Activated CD4-positive, alpha-beta T cell treated with anti-CD3 and anti-CD28 coated beads for 36 hours (primary cell): Measurements from ENCODE around the gene CHAMP1. TPM values are rescaled to one million over a fixed set of nuclear protein-coding genes. Genes with fewer than 3 reads are reported as not detected.

Source experiments
- ATAC-seq: fragments of 200-7000 bp; cut with Tn5 transposase; one replicate; pipeline ENCODE4 v1.10.0; 2021; ENCODE audit warnings: mild to moderate bottlenecking, moderate library complexity
- CTCF ChIA-PET: fragments of 350-600 bp; sonication (Branson Sonifier 250); formaldehyde crosslinking; loops from one replicate; lab custom pipeline; 2021; ENCODE audit warnings: antibody characterized with exemption; lab: Charles Lee
- POLR2A ChIA-PET: fragments of 350-600 bp; sonication (Branson Sonifier 250); formaldehyde crosslinking; loops from one replicate; lab custom pipeline; 2021; ENCODE audit warnings: antibody characterized with exemption, inconsistent platforms; lab: Charles Lee
- DNase-seq: peaks from one replicate; pipeline ENCODE4 v3.0.0-alpha.2; 2020
- H3K27ac Mint-ChIP-seq: one replicate; pipeline ENCODE4 v1.8.0; 2021; ENCODE audit warnings: mixed read lengths
- H3K27me3 Mint-ChIP-seq: one replicate; pipeline ENCODE4 v1.8.0; 2021; ENCODE audit warnings: mixed read lengths
- H3K36me3 Mint-ChIP-seq: one replicate; pipeline ENCODE4 v1.8.0; 2021; ENCODE audit warnings: low read depth, mixed read lengths
- H3K4me1 Mint-ChIP-seq: one replicate; pipeline ENCODE4 v1.8.0; 2021; ENCODE audit warnings: mixed read lengths
- H3K4me3 Mint-ChIP-seq: one replicate; pipeline ENCODE4 v1.8.0; 2021; ENCODE audit warnings: mild to moderate bottlenecking, moderate library complexity, mixed read lengths
- H3K9me3 Mint-ChIP-seq: one replicate; pipeline ENCODE4 v1.8.0; 2021; ENCODE audit warnings: low read depth, mixed read lengths
- intact Hi-C, 2 experiments: fragments of 100-400 bp; cut with DNase I in 1 of 2; cut with micrococcal nuclease in 1 of 2; formaldehyde crosslinking; loops; one replicate each; pipeline versions ENCODE4 v1.14.2 to v1.15.1; 2022 to 2024; cut with DNase I, micrococcal nuclease
- total RNA-seq, 2 experiments: library from RNA; stranded (reverse); gene quantifications; one replicate each; pipeline ENCODE4 v1.2.3, GENCODE V29; 2021

Gene CHAMP1
- total RNA-seq, 2 experiments from 2014 or later = 39.4 to 54.3 TPM

DNA sequence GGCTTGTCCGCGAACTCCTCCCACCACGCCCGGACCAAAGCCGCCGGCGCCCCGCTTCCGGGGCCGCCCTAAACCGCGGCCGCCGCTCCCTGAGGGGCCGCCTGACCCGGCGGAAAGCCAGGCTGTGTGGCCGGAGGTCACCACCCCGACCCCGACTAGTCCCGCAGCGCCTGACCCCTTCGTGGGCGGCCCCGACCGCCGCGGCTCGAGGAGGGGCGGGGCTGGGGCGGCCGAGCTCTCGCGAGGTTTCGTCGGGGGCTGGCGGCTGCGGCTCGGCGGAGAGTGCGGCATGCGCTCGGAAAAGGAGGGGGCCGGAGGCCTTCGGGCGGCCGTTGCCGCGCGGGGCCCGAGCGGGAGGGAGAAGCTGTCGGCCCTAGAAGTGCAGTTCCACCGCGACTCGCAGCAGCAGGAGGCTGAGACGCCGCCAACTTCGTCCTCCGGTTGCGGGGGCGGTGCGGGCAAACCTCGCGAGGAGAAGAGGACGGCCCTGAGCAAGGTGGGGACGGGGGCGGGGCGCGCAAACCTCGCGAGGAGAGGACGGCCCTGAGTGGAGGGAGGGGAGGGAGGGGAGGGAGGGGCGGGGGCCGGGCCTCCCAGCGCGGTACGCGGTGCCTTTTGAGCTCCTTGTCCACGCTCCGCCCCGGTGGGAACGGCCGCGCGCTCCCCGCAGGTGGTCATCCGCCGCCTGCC, 32.8 kb upstream of the CHAMP1 start, which contains the start of gene UPF3A:
Gene UPF3A, plus strand, starts transcription at position 251 of the 690 bp plus-strand sequence. Its CDS starts 39 bp downstream, at position 290.
- DNase-seq (peak; percentile 95), ATAC-seq (peak; percentile 83)
- intact Hi-C loops = loop anchor here (1.0 to 2.0 kb wide), 4 partner anchors 33 to 216 kb away; partner anchors contain the start of genes CHAMP1 (in 2 of the 2) and CDC16 (in 1 of the 2)
- ChIA-PET POLR2A (interaction anchor here (1.6 kb wide), 1 partner anchor 32 kb away, joined by 12 read pairs; no protein-coding TSS in a partner anchor), CTCF (interaction anchor here (1.1 kb wide), 1 partner anchor 31 kb away, joined by 3 read pairs; no protein-coding TSS in a partner anchor)
- peaks cover 36% of the 10 kb centered on the region for H3K36me3 Mint-ChIP-seq
- H3K4me3 Mint-ChIP-seq = peak within 1 kb of the TSS; percentile 84
- no peaks in the 10 kb centered on the region for H3K9me3 Mint-ChIP-seq
- no peaks in the 10 kb centered on the region for H3K27me3 Mint-ChIP-seq
- peak within 1 kb of the TSS; percentile 99 for H3K27ac Mint-ChIP-seq
- H3K4me1 Mint-ChIP-seq = peaks cover 49% of the 10 kb centered on the region

DNA sequence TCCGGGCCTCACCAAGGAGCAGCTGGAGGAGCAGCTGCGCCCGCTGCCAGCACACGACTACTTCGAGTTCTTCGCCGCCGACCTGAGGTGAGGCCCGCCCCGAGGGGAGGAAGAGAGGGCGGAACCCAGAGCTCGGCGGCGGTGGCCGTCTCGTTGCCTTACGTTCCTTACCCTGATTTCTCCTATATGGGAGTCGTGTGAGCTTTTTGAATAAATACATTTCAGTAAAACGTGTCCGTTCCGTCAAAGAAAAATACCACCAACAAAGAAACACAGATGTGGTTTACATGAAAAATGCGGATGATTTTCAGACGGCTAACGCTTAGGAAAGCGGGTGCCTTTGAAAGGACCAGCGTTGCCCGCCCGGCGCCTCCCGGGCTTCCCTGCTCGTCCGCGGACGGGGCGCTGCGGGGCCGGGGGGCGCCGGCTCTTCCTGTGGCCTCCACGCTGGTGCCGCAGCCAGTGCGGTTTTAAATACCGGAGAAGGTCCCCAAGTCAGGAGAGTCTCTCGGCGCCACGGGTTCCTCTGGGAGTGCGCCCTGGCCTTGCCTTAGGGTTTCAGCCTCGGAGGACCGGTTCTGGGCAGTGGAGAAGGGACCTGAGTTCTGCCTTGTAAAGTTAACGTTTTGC, 32.1 kb upstream of the CHAMP1 start:
- POLR2A ChIA-PET = interaction anchor here (1.6 kb wide), 1 partner anchor 31 kb away, joined by 12 read pairs; no protein-coding TSS in a partner anchor
- intact Hi-C loops = no loop called here
- peak overlapping the region; percentile 89 for H3K27ac Mint-ChIP-seq
- CTCF ChIA-PET = interaction anchor here (1.1 kb wide), 1 partner anchor 31 kb away, joined by 3 read pairs; no protein-coding TSS in a partner anchor
- no peaks in the 10 kb centered on the region for H3K27me3 Mint-ChIP-seq
- DNase-seq (peak; percentile 84), ATAC-seq (peak; percentile 77)
- peaks cover 53% of the 10 kb centered on the region for H3K4me1 Mint-ChIP-seq
- H3K4me3 Mint-ChIP-seq = peak overlapping the region; percentile 84
- H3K36me3 Mint-ChIP-seq = peaks cover 41% of the 10 kb centered on the region
- no peaks in the 10 kb centered on the region for H3K9me3 Mint-ChIP-seq

DNA sequence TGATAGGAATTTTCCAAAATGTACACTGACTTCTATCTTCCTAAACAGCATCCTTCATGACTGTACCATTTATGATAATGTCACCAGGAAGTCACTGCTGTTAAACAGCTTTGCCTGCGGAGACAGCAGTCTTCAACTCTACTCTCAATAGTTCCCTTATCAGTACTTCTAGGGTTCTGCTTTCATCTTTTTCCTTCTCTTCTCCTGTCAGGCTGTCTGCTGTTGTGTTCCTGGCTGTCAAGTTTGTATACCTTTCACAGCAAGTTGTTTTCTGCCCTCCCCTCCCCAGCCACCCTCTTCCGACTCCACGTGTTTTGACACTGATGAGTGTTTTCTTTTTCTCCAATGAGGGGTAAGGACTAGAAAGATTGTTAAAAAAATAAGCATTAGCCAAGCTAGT, 30.7 kb upstream of the CHAMP1 start:
- DNase-seq (no peak), ATAC-seq (no peak)
- Mint-ChIP-seq H3K36me3 (peaks cover 41% of the 10 kb centered on the region), H3K27me3 (no peaks in the 10 kb centered on the region), H3K27ac (no peak overlapping the region), H3K9me3 (no peaks in the 10 kb centered on the region), H3K4me1 (peaks cover 49% of the 10 kb centered on the region), H3K4me3 (peak overlapping the region; percentile 18)
- POLR2A ChIA-PET = no interaction called here
- CTCF ChIA-PET = interaction anchor here (1.0 kb wide), 1 partner anchor 12 kb away, joined by 3 read pairs; no protein-coding TSS in a partner anchor
- intact Hi-C loops = no loop called here

DNA sequence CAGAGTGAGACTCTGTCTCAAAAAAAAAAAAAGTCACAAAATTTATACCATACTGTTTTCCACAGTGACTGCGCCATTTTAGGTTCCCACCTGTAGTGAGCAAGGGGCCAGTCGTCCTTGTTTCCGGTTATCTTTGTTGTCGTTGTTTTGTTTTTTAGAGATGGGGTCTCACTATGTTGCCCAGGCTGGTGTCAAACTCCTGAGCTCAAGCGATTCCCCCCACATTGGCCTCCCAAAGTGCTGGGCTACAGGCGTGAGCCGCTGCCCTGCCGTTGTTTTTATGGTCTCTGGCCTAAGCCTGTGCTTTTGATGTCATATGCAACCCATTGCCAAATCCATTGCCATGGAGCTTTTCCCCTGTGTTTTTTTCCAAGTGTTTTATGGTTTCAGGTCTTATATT, 29.6 kb upstream of the CHAMP1 start:
- CTCF ChIA-PET = interaction anchor here (0.6 kb wide), 1 partner anchor 404 kb away, joined by 3 read pairs; no protein-coding TSS in a partner anchor
- Mint-ChIP-seq H3K36me3 (peaks cover 40% of the 10 kb centered on the region), H3K27me3 (no peaks in the 10 kb centered on the region), H3K27ac (no peak overlapping the region), H3K4me3 (no peak overlapping the region), H3K9me3 (no peaks in the 10 kb centered on the region), H3K4me1 (peaks cover 40% of the 10 kb centered on the region)
- ATAC-seq = no peak
- intact Hi-C loops = no loop called here
- no peak for DNase-seq
- POLR2A ChIA-PET = interaction anchor here (0.8 kb wide), 1 partner anchor 26 kb away, joined by 11 read pairs; no protein-coding TSS in a partner anchor

DNA sequence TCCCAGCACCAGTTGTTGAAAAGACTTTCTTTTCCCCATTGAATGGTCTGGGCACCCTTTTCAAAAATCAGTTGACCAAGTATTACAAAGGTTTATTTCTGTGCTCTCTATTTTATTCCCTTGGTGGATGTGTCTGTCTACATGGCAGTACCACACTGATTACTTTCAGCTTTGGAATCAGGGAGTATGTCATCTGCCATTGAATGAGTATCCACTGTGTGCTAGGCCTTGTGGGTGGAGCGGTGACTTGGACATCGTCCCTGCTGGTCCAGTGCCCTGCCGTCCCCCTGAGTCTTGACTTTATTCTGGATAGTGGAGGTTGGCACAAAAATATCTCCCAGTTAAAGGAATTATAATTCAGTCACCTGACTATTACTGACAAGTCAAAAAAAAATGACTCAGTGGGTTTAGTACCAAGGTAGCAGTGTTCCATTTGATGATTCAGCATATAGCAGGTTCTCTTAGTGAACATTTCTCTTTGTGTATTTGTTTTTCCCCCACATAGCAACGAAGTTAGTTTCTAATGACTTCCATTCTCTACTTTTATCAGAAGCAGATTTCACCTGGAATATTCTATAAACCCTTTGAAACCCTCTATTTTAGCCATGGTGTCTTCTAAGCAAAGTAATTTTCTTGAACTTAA, 29.0 kb upstream of the CHAMP1 start:
- no peak overlapping the region for H3K27ac Mint-ChIP-seq
- no peaks in the 10 kb centered on the region for H3K9me3 Mint-ChIP-seq
- no peaks in the 10 kb centered on the region for H3K27me3 Mint-ChIP-seq
- H3K4me1 Mint-ChIP-seq = peaks cover 34% of the 10 kb centered on the region
- H3K4me3 Mint-ChIP-seq = no peak overlapping the region
- no peak for DNase-seq
- intact Hi-C loops = no loop called here
- ATAC-seq = no peak
- ChIA-PET POLR2A (interaction anchor here (0.8 kb wide), 1 partner anchor 25 kb away, joined by 11 read pairs; no protein-coding TSS in a partner anchor), CTCF (interaction anchor here (1.0 kb wide), 1 partner anchor 9 kb away, joined by 3 read pairs; no protein-coding TSS in a partner anchor)
- peaks cover 42% of the 10 kb centered on the region for H3K36me3 Mint-ChIP-seq

DNA sequence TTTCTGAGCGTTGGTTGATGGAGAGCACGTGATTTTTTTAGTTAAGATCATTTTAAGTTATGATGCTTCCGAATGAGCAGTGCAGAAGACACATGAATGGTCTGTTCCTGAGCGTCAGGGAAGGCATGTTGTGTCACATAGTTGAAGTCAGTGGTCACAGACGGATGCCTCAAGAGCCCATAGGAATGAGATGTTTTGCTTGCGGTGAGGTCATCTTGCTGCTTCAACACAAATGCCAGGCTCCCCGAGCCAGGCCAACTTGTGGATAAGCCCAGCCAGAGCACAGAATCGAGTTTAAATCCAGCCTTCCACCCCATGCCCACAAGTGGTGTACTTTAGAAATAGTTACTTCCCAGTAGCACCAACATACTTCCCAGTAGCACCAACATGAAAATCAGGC, 27.5 kb upstream of the CHAMP1 start:
- intact Hi-C loops = no loop called here
- DNase-seq (no peak), ATAC-seq (no peak)
- CTCF ChIA-PET = no interaction called here
- H3K27me3 Mint-ChIP-seq = no peaks in the 10 kb centered on the region
- no peak overlapping the region for H3K27ac Mint-ChIP-seq
- H3K36me3 Mint-ChIP-seq = peaks cover 43% of the 10 kb centered on the region
- H3K9me3 Mint-ChIP-seq = no peaks in the 10 kb centered on the region
- peaks cover 28% of the 10 kb centered on the region for H3K4me1 Mint-ChIP-seq
- no peak overlapping the region for H3K4me3 Mint-ChIP-seq
- POLR2A ChIA-PET = no interaction called here

DNA sequence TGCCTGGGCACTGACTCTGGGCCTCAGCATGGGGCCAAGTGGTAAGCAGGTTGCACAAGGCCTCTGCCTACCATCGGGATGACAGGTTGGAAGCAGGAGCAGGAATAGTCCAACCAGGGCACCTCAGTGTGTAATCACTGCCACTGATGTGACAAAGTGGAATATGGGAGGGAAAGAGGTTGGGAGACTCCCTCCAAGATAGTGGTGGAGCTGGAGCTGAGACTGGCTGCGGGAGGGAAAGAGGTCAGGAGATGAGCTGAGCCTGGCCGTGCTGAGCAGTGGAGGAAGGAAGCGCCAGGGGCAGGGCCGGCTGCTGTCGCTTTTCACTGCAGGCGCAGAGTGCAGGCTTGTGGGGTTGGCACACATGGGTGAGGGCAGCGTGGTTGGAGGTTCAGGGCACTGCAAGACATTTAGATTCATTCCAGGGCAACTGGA, 26.1 kb upstream of the CHAMP1 start:
- POLR2A ChIA-PET = no interaction called here
- DNase-seq = no peak
- Mint-ChIP-seq H3K4me1 (peaks cover 28% of the 10 kb centered on the region), H3K27me3 (no peaks in the 10 kb centered on the region), H3K4me3 (no peak overlapping the region), H3K27ac (no peak overlapping the region), H3K9me3 (no peaks in the 10 kb centered on the region), H3K36me3 (peaks cover 48% of the 10 kb centered on the region)
- no peak for ATAC-seq
- CTCF ChIA-PET = no interaction called here
- intact Hi-C loops = no loop called here

DNA sequence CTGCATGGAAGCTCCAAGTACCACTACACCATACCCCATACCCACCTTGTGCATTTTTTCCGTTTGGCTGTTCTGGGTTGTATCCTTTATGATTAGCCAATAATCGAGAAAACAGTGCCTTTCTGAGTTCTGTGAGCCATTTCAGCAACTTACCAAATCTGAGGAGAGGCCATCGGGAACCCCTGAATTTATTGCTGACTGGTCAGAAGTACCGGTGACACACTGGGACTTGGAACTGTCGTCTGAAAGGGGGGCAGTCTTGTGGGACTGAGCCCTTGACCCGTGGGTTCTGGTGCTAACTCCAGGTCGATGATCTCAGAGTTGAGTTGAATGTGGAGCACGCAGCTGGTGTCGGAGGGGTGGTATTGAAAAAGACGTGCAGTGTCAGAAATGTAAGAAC, 17.9 kb upstream of the CHAMP1 start:
- ChIA-PET CTCF (no interaction called here), POLR2A (no interaction called here)
- DNase-seq (no peak), ATAC-seq (no peak)
- peaks cover 9% of the 10 kb centered on the region for H3K4me1 Mint-ChIP-seq
- intact Hi-C loops = no loop called here
- H3K4me3 Mint-ChIP-seq = no peak overlapping the region
- H3K27me3 Mint-ChIP-seq = no peaks in the 10 kb centered on the region
- peaks cover 27% of the 10 kb centered on the region for H3K36me3 Mint-ChIP-seq
- no peak overlapping the region for H3K27ac Mint-ChIP-seq
- H3K9me3 Mint-ChIP-seq = no peaks in the 10 kb centered on the region

DNA sequence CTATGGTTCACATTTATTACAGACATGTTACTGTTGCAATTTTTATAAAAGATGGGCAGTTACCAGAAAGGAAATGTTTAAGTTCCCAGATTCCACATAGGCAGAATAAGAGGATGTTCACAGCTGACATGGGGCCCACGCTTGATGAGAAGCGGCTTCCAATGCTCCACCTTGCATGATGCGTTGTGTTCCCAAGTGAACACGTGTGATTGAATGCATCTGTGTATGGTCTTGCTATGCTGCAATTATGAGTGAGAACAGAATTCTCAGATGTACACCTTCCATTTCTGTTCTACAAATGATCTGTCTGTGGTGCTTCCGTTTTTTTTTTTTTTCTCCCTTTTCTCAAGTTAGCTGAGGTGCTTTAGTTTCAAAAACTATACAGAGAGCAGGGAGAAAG, 17.4 kb upstream of the CHAMP1 start:
- intact Hi-C loops = no loop called here
- Mint-ChIP-seq H3K4me1 (peaks cover 9% of the 10 kb centered on the region), H3K27ac (no peak overlapping the region), H3K9me3 (no peaks in the 10 kb centered on the region), H3K27me3 (no peaks in the 10 kb centered on the region), H3K4me3 (no peak overlapping the region), H3K36me3 (peaks cover 28% of the 10 kb centered on the region)
- DNase-seq (no peak), ATAC-seq (no peak)
- ChIA-PET POLR2A (no interaction called here), CTCF (no interaction called here)

DNA sequence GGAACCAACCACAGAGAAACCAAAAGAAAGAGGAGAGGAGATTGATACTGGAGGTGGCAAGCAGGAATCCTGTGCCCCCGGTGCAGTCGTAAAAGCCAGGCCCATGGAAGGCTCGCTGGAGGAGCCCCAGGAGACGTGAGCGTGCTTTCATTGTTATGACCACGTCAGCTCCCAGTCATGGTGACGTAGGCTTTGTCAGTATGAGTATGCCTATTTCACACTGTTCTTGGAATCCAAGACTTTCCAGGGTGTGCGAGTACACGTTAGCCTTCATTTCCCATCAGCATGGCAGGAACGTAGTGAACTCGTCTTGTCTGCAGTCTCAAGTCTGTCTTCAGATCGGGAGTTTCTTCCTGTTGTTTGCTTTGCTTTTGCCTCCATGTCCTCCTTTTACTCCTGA, 15.4 kb upstream of the CHAMP1 start:
- H3K4me1 Mint-ChIP-seq = no peaks in the 10 kb centered on the region

More for the DNA sequence above, 15.4 kb upstream of the CHAMP1 start:
- DNase-seq (no peak), ATAC-seq (no peak)
- intact Hi-C loops = no loop called here
- no peaks in the 10 kb centered on the region for H3K9me3 Mint-ChIP-seq
- no peak overlapping the region for H3K27ac Mint-ChIP-seq
- no peak overlapping the region for H3K4me3 Mint-ChIP-seq
- H3K27me3 Mint-ChIP-seq = no peaks in the 10 kb centered on the region
- ChIA-PET CTCF (interaction anchor here (0.8 kb wide), 1 partner anchor 56 kb away, joined by 3 read pairs; no protein-coding TSS in a partner anchor), POLR2A (no interaction called here)
- peaks cover 25% of the 10 kb centered on the region for H3K36me3 Mint-ChIP-seq
